DMS114 treated with DMSO at 0.1 percent for 48 hours (cell line): ENCODE data around the gene OLIG2.

Source experiments
- DNase-seq: peaks from one replicate; lab custom pipeline; 2025; ENCODE audit not compliant: unreplicated experiment; lab: John Stamatoyannopoulos, UW

OLIG2 gene

DNA sequence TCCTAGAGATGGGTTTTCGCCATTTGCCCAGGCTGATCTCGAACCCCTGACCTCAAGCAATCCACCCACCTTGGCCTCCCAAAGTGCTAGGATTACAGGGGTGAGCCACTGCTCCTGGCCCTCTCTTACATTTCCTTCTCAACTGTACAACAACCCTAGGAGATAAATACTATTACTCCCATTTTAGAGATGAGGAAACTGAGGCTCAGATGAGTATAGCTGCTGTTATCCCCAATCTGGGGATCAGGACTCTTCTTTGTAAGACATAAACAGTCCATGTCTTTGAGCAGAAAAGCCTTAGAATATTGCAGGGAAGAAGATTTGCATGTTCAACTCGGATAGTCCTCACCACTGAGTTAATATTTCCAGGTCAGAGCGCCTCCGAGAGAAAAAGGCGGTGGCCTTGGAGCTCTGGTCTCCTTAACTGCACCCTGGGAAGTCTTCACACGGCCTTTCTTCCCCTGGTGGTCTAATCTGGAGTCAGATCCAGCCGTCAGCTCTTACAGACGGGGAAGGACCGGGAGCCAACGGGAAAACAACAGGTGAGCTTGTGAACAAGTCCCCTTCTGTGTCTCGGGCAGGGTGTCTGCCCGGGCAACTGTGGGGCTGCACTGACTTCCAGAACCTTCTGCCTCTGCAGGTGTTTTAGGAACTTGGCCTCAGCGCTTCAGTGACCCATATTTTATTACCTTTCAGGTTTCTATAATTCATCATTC is 38.3 kb downstream of the OLIG2 start:
- no peak for DNase-seq

DNA sequence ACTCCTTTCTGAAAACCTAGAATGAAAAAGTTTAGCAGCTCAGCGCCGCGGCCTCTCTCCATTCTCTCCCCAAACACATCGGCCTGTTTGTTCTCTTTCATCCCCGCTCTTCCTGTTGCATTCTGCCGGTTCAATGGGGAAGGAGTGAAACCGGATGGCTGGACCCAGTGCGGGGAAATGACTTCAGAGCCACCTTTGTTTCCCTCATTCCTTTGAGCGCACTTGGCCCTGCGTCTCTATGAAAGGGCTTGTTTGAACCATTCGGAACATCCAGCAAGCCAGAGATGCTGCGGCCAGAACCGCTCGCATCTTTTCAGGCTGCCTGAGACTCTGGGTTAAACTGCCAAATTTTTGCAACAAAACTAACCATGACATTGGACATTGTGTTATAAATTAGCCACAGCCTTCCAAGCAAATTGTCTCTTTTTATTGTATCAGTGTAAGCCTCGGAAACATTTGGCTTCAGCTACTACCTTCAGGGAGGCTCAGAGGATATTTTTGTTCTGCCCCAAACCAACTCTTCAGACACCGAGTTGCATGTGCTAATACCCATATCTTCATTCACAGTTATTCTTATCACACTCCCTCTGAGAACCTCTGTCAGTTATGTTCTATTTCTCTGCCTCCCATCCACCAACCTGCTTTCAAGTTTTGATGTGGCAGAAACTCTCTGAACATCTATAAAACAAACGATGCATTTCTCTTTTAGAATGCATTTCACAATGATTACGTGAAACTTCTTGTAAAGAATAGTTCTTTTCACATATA is 39.1 kb downstream of the OLIG2 start:
- DNase-seq: no peak

GRCh38 chr21:33067043-33067442 is 41.3 kb downstream of the OLIG2 start:
- no peak for DNase-seq

DNA sequence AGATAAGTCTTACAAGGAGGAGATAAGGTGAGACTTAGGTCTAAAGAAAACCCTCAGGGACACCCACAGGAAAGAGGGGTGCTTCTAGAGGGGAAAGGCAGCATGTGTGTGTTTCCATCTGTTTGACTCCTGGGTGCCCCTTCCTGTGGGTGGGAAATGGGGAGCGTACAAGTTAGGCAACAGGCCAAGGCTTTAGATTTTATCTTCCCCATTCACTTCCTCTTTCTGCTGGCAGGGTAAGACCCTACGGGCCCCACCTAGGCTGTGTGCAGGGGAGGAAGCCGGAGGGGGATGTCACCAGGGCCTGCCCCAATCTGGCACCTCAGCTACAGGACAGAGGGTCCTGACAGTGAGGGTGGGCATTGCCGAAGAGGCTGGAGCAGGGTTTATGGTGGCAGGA is 41.7 kb downstream of the OLIG2 start:
- no peak for DNase-seq

DNA sequence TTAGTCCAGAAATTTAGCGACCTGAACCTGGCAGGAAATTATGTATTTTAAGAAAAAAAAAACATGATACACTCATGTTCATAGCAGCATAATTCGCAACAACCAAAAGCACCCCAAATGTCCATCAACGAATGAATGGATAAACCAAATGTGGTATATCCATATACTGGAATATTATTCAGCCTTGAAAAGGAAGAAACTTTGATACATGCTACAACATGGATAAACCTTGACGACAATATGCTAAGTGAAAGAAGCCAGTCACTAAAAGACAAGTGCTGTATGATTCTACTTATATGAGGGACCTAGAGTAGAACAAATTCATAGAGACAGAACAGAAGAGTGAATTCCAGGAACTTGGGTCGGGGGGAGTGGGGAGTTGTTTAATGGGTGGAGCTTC is 43.5 kb downstream of the OLIG2 start:
- no peak for DNase-seq

DNA sequence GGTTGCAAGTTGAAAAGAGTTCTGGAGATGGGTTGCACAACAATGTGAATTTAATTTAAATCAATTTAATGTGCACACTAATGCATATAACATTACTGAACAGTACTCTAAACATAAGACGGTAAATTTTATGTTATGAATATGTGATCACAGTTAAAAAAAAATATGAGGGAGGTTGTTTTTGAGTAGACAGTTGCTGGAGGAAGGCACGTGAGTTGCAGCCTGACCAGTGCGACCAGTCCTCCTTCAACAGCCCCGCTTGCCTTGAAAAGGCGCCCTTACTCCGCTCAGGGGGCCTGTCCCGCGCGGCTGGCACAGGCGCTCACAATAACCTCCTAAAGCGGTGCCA is 43.9 kb downstream of the OLIG2 start:
- no peak for DNase-seq

DNA sequence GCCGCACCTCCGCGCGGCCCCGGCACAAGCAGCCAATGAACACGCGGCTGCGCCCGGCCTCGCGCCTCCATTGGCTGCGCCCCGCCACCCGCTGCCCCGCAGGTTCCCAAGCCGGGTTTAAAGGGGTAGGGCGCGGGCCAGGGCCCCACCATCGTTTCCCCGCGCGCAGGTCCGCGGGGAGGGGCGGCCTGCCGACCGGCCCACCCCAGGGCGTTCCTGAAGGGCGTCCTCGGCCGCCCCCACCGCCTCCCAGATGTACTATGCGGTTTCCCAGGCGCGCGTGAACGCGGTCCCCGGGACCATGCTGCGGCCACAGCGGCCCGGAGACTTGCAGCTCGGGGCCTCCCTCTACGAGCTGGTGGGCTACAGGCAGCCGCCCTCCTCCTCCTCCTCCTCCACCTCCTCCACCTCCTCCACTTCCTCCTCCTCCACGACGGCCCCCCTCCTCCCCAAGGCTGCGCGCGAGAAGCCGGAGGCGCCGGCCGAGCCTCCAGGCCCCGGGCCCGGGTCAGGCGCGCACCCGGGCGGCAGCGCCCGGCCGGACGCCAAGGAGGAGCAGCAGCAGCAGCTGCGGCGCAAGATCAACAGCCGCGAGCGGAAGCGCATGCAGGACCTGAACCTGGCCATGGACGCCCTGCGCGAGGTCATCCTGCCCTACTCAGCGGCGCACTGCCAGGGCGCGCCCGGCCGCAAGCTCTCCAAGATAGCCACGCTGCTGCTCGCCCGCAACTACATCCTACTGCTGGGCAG is 44.4 kb downstream of the OLIG2 start, which contains the start of gene OLIG1:
OLIG1 (plus strand) TSS at position 148 of the 750 bp plus-strand sequence; CDS start at position 254, 106 bp downstream.
- peak; percentile 25 for DNase-seq

- no peak for DNase-seq
Measured at GRCh38 chr21:33070744-33070997, 44.9 kb downstream of the OLIG2 start.

DNA sequence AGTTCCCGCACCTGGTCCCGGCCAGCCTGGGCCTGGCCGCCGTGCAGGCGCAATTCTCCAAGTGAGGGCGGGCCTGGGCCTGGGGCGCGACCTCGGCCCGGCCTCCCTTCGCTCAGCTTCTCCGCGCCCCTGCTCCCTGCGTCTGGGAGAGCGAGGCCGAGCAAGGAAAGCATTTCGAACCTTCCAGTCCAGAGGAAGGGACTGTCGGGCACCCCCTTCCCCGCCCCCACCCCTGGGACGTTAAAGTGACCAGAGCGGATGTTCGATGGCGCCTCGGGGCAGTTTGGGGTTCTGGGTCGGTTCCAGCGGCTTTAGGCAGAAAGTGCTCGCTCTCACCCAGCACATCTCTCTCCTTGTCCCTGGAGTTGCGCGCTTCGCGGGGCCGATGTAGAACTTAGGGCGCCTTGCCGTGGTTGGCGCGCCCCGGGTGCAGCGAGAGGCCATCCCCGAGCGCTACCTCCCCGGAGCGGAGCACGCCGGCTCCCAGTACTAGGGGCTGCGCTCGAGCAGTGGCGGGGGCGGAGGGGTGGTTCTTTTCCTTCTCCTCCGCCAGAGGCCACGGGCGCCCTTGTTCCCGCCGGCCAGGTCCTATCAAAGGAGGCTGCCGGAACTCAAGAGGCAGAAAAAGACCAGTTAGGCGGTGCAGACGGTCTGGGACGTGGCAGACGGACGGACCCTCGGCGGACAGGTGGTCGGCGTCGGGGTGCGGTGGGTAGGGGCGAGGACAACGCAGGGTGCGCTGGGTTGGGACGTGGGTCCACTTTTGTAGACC is 45.4 kb downstream of the OLIG2 start:
- DNase-seq: no peak

DNA sequence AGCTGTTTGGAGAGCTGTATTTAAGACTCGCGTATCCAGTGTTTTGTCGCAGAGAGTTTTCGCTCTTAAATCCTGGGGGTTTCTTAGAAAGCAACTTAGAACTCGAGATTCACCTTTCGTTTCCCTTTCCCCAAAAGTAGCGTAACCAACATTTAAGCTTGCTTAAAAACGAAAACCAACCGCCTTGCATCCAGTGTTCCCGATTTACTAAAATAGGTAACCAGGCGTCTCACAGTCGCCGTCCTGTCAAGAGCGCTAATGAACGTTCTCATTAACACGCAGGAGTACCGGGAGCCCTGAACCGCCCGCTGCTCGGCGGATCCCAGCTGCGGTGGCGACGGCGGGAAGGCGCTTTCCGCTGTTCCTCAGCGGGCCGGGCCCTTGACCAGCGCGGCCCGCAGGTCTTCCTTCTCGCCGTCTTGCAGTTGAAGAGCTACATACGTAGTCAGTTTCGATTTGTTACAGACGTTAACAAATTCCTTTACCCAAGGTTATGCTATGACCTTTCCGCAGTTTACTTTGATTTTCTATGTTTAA is 46.1 kb downstream of the OLIG2 start:
- no peak for DNase-seq

DNA sequence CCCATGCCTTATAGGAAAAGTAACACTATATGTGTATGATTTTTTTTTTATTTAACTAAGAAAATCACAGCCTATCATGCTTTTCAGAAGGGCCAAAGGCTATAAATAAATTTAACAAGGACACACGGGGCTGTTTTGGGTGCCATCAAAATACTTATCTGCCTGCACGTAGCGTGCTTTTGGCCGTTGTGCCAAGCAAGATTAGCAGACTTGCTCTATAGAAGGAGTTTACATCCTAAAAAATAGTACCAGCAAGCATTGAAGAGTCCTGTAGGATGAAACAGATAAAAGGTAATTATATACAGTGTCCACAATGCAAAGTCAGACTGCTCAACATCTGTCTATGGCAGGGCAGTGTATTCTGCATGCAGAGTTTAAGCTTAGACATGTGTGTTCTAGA is 47.9 kb downstream of the OLIG2 start:
- no peak for DNase-seq

- no peak for DNase-seq
Measured at GRCh38 chr21:33075128-33075527, 49.4 kb downstream of the OLIG2 start.

GRCh38 chr21:33075596-33076195 is 50.0 kb downstream of the OLIG2 start:
- DNase-seq: no peak

DNA sequence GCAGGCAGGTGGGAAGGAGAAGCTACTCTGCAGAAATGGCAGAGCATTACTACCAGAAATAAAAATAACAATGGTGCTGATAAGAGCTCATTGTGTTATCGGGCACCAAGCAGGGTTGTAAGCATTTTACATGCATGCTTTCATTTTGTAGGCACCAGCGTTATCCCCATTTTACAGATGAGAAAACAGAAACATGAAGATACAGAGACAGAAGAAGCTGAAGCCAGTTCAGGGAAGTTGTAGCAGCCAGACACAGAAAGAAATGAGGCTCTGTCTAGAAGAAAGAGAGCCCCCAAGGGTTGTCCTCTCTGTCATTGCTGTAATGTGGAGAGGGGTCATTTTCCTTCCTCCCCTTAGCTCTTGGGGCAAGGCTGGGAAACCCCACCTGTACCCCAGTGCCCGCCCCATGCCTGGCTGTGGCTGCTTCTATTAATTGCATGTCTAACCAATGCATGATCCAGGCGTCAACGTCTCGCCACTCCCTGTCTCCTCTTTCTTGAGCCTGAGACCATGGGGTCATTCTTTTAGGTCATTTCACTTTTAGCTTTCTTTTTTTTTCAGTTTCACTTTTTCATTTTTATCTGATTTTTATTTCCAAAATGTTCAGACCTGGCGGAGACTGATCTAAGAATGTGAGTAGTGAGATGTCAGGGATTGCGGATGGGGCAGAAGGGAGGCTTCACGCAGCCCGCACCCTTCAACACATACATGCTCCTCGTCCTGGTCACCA is 51.0 kb downstream of the OLIG2 start:
- DNase-seq: no peak
